ENCODE measurements around the gene LRRC9.
"Not testable (repeated sequence)": the region's sequence is repeated elsewhere in the genome, so short reads cannot be mapped to it uniquely, and the experiment has no call there.

LRRC9 gene

DNA sequence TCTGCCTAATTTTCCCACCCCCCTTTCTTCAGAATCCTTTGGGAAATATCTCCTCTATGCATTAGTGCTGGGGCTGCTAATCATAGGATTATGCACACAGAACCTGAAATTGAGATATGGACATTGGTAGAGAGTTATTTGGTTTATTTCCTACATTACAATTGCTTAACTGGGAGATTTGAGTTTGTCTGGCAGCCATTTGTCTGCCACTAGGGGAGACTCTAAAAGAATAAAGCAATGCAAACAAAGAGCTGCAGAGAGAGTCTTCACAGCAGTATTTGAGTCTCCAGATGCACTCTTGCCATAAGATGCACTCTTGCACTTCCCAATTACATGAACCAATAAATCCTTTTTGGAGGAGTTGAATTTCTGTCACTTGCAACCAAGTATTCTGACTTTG lies 159.8 kb downstream of the LRRC9 start:
- no peak for DNase-seq

DNA sequence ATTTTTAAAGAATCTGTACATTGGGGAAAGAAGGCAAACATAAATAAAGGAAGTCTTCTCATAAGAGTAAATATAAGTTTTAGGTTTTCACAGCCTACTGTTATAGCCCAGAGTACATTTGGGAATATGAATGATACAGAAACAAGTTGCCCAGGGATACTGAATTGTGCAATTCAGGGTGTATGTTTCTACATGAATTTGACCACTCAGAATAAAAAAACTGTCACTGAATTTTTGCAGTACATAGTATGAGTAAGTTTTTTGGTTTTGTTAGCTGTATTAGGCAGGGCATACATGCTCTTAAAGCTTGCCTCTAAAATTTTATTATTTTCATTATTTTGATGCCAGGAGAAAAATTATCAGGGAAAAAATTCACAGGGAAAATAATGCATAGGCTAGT lies 165.1 kb downstream of the LRRC9 start:
- DNase-seq, result no peak

DNA sequence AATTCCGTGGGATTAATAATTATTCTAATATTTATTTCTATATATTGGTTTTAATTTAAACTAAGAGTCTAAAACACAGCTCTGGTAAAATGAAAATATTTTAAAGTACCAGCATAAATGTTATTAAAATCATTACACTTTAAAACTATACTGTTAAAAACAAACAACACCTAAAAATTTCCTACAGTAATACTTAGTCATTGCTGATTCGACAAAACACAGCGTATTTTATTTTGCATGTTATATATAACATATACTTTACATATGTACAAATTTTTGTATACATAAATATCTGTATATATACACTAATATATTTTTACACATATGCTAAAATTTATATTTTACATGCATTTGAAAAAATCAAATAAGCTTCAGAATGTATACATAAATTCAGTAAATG lies 165.7 kb downstream of the LRRC9 start:
- DNase-seq, result no peak

DNA sequence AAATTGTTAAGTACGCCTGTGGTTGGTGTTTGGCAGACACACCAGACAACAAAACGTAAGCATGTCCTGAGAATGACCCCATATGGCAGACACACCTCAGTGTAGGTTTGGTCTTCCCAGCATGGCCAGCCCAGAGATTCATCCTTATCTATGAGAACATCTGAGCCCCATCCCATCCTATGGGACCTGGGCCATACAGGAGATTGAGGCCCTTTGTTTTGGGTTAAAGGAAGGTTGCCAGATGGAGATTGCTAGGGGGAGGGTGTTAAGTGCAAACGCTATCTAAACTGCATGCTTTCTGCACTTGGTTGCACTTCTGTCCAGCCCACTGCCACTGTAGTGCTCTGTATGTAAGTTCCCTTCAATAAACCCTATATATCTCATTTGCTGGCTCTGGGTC lies 167.7 kb downstream of the LRRC9 start:
- no peak for DNase-seq

DNA sequence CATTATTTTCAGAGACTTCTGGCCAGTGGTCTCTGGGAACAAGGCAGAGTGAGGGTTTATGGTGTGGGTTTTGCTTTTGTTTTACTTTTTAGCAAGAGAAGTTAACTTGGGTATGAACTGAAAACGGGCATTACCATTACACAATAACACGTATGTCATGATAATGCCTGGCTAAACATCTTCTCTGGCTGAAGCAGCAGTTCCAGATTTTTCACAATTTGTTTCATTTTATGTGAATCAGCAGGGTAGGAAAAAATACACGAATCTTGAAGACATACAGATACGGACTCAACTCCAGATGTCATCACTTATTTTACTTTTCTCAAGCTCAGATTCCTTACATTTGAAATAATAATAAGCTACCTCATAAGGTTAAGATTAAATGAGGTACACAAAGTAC lies 169.3 kb downstream of the LRRC9 start:
- DNase-seq, result no peak

DNA sequence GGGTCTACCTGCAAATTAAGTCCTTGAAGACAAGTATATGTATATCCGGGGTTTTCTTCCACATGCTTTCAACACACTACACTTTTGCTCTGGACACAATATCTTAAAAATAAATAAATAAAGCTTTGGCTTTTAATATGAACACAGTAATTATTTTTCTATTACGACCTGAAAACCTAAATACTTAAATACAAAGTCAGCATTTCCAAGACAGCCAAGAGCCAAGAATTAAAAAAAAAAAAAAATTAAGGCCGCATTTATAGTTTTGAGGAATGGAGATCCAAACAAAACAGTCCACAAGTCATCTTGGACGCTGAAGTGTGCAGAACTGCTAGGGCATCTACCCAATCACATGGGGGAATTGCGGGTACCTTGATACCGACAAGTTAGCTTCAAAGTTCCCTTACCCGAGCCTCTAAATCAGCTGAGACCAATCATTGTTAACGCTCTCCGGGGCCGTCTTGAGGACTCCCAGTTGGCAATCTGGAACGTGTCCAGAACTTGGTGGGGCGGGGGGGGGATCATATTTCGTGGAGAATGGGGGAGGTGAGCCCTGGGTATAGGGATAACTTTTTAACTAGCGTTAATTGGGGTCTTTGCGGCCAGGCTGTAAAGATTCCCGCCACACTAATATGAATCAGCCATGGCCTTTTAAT lies 171.0 kb downstream of the LRRC9 start:
- DNase-seq, result peak; percentile 27

DNA sequence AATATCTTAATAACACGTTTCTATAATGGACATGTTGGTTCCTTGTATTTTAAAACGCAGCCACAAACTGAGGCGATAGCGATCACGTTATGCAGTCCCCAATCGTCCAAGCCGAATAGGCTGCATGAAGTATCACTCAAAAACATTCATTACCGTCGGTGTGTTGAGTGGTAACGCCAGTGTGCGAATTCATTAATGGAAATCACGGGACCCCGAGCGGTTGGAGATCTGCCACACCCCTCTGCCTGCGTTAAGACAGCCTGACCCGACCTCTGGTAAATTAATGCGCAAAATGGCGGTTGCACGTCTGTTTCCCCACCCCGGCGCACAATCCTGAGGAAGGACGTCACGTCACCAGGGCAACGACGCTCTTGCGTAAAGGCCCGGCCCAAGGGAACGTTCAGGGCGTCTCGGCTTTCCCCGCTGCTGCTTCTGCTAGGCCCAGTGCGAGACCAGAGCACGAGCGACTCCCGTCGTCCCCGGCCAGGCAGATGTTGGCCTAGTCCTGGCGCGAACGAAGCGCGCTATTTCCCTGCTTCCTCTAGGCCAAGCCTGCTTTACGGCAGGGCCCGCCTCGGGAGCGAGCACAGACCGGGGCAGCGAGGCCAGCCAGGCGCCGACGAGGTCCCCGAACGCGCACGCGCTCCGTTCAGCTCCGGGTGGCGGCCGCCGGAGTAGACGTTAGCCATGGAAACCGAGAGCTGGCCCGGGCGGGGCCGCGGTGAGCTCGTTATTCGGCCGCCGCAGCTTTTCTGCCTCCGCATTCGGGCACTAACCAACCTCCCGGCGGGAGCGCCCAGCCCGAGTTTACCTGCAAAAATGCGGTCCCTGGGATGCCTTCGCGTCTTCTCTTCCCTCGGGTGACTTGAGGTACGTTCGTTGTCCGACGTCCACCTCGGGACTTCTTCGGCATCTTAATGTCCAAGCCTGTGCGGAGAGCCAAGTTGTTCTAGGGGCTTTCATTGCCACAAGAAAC lies 171.9 kb downstream of the LRRC9 start, which contains the start of gene PCNX4:
TSS of gene PCNX4 (plus strand) at position 374 of the 976 bp plus-strand sequence. CDS start 15,716 bp downstream, outside the sequence.
- peak; percentile 96 for DNase-seq

DNA sequence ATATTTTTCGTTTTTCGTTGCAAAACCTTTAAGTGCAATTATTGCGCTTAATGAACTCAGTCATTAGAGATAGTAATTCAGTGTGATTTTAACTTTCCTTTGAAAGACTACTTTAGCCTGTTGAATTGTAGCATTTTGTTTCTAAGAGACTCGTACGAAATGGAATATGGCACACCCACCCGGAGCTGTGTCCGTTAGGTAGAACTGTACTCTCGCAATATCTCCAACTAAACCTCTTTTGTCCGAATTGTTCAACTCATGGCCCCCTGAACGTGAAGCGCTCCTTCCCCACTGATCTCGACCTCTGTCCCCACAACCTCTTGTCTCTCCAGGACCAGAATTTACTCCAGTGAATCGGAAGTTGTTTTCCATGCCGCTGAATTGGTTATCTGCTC lies 172.6 kb downstream of the LRRC9 start:
- peak; percentile 9 for DNase-seq

DNA sequence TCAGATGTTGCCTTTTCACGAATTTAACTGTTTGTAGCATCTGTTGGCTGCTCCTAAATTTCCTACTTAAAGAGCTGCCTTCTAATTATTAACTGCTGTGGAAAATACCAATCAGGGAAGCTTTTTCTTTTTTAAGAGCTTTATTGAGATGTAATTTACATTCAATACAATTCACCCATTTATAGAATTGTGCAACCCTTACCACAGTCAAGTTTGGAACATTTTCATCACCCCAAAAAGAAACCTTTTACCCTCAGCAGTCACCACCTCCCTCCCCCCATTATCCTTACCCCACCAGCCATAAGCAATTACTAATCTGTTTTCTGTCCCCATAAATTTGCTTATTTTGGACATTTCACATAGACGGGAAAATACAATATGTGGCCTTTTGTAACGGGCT lies 173.1 kb downstream of the LRRC9 start:
- no peak for DNase-seq

DNA sequence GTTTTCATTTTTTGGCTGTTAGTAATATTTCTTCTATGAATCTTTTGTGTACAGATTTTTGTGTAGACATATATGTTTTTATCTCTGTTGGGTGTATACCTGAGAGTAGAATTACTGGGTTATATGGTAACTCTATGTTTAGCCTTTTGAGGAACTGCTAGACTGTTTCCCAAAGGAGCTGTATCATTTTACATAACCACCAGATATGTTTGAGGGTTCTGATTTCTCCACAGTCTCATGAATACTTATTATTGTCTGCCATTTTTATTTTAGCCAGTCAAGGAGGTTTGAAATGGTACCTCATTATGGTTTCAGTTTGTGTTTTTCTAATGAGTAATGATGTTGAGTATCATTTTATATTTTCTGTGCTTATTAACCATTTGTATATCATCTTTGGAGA lies 173.7 kb downstream of the LRRC9 start:
- DNase-seq, result no peak

DNA sequence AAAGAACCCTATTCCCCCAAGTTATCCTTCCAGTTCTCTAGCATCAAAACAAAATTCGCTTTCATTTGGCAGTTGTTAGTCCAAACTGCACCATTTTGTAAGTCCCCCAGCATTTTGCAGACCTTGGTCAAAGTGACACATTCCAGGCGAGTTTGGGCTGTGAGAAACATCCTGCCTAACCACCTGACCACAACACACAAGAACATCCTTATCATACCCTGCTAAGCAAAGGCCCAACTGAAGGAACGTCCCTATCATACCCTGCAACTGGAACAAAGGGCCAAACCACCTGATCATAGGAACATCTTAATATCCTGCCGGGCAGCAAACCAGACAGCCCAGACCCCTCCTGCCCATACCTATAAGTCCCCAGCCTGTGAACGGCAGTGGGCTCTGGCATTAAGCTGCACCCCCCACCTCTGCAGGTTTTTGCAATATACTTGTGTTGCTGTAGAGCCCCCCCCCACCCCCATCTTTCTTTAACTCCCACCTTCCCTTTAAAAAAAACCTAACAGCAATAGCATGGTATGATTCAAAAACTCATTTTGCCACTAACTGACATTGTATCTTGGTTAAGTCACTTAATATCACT lies 174.5 kb downstream of the LRRC9 start:
- peak; percentile 19 for DNase-seq

DNA sequence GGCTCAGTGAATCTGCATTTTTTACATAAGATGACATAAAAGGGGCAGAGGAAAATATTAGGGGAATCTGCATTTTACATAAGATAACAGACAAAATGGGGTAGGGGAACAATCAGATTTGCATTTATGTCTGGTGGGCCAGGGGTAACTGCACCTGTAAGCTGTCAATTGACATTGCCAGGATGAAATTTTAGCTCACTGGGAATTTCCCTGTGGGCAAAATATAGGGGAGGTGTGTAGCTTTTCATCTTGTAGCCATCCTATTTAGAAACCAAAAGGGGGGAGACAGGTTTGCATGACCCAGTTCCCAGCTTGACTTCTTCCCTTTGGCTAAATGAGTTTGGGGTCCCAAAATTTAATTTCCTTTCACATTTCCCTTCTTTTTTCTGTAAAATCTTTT lies 175.3 kb downstream of the LRRC9 start:
- DNase-seq, result no peak

DNA sequence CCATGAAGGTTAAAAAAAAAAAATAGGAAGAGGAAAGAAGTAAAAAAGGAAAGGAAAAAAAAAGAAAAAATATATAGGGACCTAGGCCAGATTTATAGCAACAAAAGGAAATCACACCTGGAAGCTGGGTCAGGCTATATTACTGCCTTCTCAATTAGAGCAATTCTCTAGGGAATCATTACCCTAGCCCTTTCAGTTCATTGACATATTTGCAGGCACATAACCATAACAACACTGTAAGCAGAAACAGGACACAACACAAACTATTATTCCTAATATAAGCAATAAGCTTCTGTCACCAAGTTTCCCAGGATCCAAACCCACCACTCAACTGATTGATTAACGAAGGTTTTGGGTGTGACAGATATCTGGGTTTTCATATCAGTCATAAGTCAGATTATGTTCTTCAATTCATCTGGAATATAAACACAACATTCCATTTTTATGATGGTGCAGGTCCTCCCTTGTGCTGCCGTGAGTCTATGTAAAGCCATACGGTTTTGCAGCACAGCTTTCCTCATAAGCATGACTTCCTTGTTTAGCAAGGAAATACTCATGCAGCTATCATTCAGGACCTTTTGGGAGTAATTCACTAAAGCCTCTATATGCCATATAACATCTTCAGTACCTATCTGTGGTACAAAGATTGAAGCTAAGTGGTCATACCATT lies 176.0 kb downstream of the LRRC9 start:
- DNase-seq, result no peak

DNA sequence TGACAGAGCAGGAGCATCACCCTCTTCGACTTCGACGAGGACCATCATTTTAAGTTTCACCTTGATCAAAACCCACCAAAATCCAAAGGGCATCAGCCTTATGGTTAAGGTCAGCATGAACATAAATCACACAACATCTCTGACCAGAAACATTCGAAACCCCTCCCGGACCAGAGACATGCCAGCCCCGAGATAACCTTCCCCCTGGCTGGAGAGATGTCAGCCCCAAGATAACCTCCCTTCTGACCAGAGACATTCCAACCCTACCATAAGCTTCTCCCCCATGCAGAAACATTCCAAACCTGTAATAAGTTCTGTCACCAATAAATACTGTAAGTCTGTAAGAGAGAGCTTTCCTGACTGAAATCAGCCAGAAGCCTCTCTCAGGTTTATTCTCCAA lies 178.0 kb downstream of the LRRC9 start:
- no peak for DNase-seq

DNA sequence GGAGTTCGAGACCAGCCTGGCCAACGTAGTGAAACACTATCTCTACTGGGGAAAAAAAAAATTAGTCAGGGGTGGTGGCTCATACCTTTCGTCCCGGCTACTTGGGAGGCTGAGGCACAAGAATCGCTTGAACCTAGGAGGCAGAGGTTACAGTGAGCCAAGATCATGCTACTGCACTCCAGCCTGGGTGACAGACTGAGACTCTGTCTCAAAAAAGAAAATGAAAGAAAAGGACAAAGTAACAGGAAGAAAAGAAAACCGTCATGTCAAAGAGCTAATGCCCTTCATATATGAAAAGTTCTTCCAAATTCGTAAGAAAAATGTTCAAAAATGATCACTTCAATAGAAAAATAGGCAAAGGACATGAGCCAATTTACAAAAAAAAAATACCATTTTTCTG lies 179.9 kb downstream of the LRRC9 start:
- DNase-seq, result not testable (repeated sequence)

DNA sequence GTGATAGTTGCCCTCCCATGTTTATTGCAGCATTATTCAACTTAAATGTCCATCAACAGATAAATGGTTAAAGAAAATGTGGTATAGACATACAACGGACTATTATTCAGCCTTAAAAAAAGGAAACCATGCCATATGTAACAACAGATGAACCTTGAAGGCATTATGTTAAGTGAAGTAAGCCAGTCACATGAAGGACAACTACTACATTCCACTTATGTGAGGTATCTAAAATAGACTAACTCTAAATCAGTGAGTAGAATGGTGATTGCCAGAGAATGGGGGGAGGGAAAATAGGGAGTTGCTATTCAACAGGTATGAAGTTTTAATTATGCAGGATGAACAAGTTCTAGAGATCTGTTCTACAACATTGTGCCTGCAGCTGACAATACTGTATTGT lies 181.8 kb downstream of the LRRC9 start:
- no peak for DNase-seq

DNA sequence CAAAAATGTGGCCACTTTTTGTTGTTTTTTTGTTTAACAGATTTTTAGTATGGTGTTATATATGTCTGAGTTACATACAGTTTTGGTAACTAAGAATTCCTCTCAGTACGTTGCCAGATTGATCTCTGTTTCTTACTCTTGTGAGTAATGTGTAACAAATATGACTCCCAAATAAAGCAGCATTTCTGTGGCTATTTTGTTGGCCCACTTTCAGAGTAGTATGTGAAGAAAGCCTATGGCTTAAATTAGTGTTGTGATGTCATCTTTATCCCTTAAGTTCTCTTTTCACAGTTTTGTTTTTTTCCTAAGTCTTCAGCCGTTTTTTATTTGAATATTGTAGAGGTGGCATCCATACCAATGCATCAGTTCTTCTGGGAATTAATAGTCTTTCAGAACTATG lies 182.4 kb downstream of the LRRC9 start:
- DNase-seq, result no peak

DNA sequence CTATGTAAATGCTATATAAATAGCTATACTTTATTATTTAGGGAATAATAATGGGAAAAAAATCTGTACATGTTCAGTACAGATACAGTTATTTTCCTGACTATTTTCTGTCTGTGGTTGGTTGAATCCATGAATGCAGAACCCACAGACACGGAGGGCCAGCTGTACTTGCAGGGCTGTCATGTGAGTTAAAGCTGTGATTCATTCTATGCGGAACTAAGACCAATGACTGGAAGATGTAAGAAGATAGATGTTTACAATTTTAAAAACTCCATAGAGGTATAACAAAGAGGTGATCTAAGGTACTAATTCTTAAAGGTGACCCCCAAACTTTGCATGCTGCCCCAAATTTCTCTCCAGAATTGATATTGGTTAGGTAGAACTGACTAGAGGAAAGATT lies 186.4 kb downstream of the LRRC9 start:
- DNase-seq, result no peak

DNA sequence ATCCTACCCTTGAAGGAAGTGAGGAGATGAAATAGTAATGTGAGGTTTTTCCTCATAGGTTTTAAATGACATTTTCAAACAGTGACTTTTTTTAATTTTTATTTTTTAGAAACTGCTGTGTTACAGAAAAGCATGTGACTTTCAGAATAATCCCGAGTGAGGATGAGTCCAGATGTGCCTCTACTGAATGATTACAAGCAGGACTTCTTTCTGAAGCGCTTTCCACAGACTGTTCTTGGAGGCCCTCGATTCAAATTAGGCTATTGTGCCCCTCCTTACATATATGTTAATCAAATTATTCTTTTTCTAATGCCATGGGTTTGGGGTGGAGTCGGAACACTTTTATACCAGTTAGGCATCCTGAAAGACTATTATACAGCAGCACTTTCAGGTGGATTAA lies 187.5 kb downstream of the LRRC9 start:
- no peak for DNase-seq

DNA sequence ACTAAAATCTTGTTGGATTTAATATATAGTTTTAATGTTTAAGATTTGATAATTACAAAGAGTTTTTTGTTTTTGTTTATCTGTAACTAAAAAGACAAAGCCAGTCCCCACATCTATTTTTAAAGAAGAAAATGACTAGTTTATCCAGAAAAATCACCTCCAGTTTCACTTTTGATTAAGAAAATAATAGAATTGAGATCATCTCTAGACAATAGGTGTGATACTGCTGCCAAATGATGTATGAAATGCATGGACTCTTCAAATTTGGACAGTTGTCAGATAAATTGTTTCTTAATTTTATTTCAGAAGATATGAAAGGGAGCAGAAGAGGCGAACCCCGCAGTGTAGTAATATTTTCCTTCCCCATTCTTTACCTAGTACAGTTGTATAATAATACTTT lies 191.8 kb downstream of the LRRC9 start:
- DNase-seq, result no peak

All from CD4-positive, alpha-beta T cell treated with Interleukin-4 for 4 hours (primary cell).